Neural progenitor cell (in vitro differentiated cells): ENCODE data around the gene DNAJC18.

Experiments
- CTCF ChIP-seq: fragments of 200-600 bp; sonication (generic); IDR thresholded peaks from 2 replicates; pipeline ENCODE4 v1.5.1; 2017; ENCODE audit warnings: antibody characterized with exemption, mild to moderate bottlenecking
- EZH2 ChIP-seq: fragments of 200-600 bp; sonication (generic); IDR thresholded peaks from 2 replicates; pipeline ENCODE4 v1.6.1; 2017; ENCODE audit warnings: antibody characterized with exemption, mild to moderate bottlenecking, moderate library complexity
- EZH2phosphoT487 ChIP-seq: fragments of 200-600 bp; sonication (generic); IDR thresholded peaks from 2 replicates; pipeline ENCODE4 v1.6.1; 2017; ENCODE audit warnings: antibody characterized with exemption

GRCh38 chr5:139425497-139425896 is 13.8 kb downstream of the DNAJC18 start:
- TF ChIP-seq CTCF, result no peak
- no peak for TF ChIP-seq EZH2
- TF ChIP-seq EZH2phosphoT487, result no peak
